ENCODE data around the gene TMEM229B.

DNA sequence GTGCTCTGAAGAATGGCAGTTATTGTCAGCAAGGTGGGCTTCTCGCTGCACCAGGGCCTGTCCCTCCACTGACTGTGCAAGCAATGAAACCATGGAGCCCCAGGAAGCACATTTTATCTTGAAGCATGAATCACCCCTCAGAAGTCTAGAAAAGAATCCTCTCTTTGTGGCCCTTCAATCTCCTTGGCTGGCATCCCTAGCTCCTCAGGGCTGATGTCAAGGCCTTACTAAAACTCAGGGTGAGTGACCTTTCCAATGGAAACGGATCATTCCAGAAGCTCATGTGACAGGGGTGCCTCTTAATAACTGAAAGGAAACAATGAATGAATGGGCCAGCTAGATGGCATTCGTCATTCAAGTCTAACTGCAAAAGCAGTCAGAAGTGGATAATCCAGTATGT lies 22.3 kb upstream of the TMEM229B start:
- TF ChIP-seq, protein P1, sequence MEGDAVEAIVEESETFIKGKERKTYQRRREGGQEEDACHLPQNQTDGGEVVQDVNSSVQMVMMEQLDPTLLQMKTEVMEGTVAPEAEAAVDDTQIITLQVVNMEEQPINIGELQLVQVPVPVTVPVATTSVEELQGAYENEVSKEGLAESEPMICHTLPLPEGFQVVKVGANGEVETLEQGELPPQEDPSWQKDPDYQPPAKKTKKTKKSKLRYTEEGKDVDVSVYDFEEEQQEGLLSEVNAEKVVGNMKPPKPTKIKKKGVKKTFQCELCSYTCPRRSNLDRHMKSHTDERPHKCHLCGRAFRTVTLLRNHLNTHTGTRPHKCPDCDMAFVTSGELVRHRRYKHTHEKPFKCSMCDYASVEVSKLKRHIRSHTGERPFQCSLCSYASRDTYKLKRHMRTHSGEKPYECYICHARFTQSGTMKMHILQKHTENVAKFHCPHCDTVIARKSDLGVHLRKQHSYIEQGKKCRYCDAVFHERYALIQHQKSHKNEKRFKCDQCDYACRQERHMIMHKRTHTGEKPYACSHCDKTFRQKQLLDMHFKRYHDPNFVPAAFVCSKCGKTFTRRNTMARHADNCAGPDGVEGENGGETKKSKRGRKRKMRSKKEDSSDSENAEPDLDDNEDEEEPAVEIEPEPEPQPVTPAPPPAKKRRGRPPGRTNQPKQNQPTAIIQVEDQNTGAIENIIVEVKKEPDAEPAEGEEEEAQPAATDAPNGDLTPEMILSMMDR (IDR thresholded peaks at IDR 0.05; ENCODE audit: borderline replicate concordance, extremely low read depth, low read length, poor library complexity, severe bottlenecking), result no peak
- no peak for TF ChIP-seq EZH2 (IDR thresholded peaks at IDR 0.05; ENCODE audit: borderline replicate concordance, low read depth, low read length, severe bottlenecking)

All from DND-41 (cell line).